ENCODE results near the gene TMEM39B.

GRCh38 chr1:32077451-32077850, 4.7 kb downstream of the TMEM39B start:
- TF ChIP-seq CTCF (conservative IDR thresholded peaks at IDR 0.05; ENCODE audit: low read depth, low read length): no peak
- no peak for TF ChIP-seq POLR2A (IDR thresholded peaks at IDR 0.05; ENCODE audit: low read depth, low read length)
- no peak for TF ChIP-seq SMC3 (IDR thresholded peaks at IDR 0.05; ENCODE audit: low read depth, low read length)
- no peak for TF ChIP-seq BHLHE40 (IDR thresholded peaks at IDR 0.05; ENCODE audit: low read depth, low read length)
- TF ChIP-seq CEBPB (IDR thresholded peaks at IDR 0.05; ENCODE audit: low read depth, low read length): no peak
- no peak for TF ChIP-seq CHD1 (IDR thresholded peaks at IDR 0.05; ENCODE audit: low read depth, low read length)
- no peak for TF ChIP-seq RAD21 (IDR thresholded peaks at IDR 0.05; ENCODE audit: low read length)
- TF ChIP-seq FOS (IDR thresholded peaks at IDR 0.05; ENCODE audit: low read depth, low read length): no peak

All from IMR-90 (cell line).